IPS DF 6.9 (cell line): ENCODE data around the gene RTN1.

Experiments used
- DNase-seq: peaks from one replicate; pipeline ENCODE4 v3.0.0-alpha.2; 2013; ENCODE audit warnings: low read depth, low spot score
- H3K27ac ChIP-seq: one replicate; pipeline ENCODE4 v1.5.1; 2013; ENCODE audit warnings: low read length, control low read depth
- H3K27me3 ChIP-seq: 2 replicates; pipeline ENCODE4 v1.6.1; 2013; ENCODE audit warnings: mild to moderate bottlenecking, low read length; ENCODE audit not compliant: control insufficient read depth, insufficient read depth
- H3K36me3 ChIP-seq: 2 replicates; pipeline ENCODE4 v1.6.1; 2013; ENCODE audit warnings: low read length; ENCODE audit not compliant: control insufficient read depth, insufficient read depth
- H3K4me1 ChIP-seq: 2 replicates; pipeline ENCODE4 v1.6.1; 2013; ENCODE audit warnings: low read length; ENCODE audit not compliant: control insufficient read depth, insufficient read depth
- H3K4me3 ChIP-seq: 2 replicates; pipeline ENCODE4 v1.5.1; 2013; ENCODE audit warnings: mild to moderate bottlenecking, low read length
- H3K9me3 ChIP-seq: 2 replicates; pipeline ENCODE4 v1.6.1; 2013; ENCODE audit warnings: low read length, inconsistent platforms; ENCODE audit not compliant: control insufficient read depth, insufficient read depth
- WGBS: extraction: QIAGEN DNeasy Blood & Tissue Kit; methylation state at CpG from one replicate; pipeline ENCODE4 v1.1.7; 2013; ENCODE audit warnings: mixed read lengths, missing lambda C conversion rate; ENCODE audit not compliant: insufficient read length, insufficient coverage; 5-methylcytosine and 5-hydroxymethylcytosine counted together

The RTN1 gene, protein sequence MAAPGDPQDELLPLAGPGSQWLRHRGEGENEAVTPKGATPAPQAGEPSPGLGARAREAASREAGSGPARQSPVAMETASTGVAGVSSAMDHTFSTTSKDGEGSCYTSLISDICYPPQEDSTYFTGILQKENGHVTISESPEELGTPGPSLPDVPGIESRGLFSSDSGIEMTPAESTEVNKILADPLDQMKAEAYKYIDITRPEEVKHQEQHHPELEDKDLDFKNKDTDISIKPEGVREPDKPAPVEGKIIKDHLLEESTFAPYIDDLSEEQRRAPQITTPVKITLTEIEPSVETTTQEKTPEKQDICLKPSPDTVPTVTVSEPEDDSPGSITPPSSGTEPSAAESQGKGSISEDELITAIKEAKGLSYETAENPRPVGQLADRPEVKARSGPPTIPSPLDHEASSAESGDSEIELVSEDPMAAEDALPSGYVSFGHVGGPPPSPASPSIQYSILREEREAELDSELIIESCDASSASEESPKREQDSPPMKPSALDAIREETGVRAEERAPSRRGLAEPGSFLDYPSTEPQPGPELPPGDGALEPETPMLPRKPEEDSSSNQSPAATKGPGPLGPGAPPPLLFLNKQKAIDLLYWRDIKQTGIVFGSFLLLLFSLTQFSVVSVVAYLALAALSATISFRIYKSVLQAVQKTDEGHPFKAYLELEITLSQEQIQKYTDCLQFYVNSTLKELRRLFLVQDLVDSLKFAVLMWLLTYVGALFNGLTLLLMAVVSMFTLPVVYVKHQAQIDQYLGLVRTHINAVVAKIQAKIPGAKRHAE

DNA sequence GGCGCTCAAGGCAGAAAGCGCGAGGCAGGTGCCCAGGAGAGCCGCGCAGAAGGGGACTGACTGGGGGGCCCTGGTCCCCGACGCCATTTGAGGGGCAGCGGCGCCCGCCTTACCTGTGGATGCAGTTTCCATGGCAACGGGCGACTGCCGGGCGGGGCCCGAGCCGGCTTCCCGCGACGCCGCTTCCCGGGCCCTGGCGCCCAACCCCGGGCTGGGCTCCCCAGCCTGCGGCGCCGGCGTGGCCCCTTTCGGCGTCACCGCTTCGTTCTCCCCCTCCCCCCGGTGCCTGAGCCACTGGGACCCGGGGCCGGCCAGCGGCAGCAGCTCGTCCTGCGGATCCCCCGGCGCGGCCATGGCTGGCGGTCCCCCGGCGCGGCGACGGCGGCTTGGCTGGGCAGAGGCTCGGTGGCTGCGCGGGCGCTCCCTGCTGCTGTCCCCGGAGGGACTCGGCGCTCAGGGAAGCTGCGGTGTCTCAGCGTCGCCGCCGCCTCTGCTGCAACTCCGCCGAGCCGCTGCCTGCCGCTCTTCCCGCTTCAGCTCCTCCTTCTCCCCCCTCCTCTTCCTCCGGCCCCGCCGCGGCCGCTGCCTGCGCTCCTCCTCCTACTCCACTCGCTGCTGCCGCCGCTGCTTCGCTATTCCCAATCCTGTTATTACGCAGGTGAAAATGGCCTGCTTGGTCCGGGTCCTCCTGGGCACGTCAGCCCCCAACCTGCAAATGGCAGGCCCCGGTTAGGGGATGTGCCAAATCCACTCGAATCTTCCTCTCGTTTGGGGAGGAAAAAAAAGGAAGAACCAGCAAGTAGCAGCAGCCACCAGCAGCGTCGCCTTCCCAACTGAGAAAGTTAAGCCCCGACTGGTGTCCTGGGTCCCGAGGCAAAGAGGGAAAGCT lies at the start of gene RTN1:
Gene RTN1 (minus strand): TSS at position 500 of the 889 bp plus-strand sequence. CDS start 146 bp downstream, at position 354.
- no peak within 1 kb of the TSS for H3K27ac ChIP-seq
- peaks cover 15% of the 10 kb centered on the region; the same call in 1 of the 2 replicates for H3K27me3 ChIP-seq
- WGBS, result no CpG with 5 or more reads among the region's 84 CpGs
- peaks cover 2% of the 10 kb centered on the region; the same call in 1 of the 2 replicates for H3K4me1 ChIP-seq
- DNase-seq, result no peak
- H3K36me3 ChIP-seq, result no peaks in the 10 kb centered on the region
- no peaks in the 10 kb centered on the region for H3K9me3 ChIP-seq
- H3K4me3 ChIP-seq, result peak within 1 kb of the TSS; percentile 47

DNA sequence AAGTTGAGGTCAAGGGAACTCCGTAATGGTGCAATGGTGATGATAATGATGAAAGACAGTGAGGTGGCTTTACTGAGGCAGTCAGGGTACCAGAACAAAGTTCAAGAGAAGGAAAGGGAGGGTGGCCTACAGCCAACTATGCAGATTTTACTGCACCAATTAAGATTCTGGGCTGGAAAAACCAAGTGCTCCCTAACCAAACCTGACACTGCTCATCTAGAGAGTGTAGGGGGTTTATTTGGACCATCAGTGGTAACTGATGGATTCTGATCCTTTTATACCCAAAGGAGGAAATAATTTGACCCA lies 49.8 kb upstream of the RTN1 start:
- Histone ChIP-seq H3K4me3 (peak overlapping the region; percentile 53; the same call in 1 of the 2 replicates), H3K36me3 (no peaks in the 10 kb centered on the region), H3K27ac (no peak overlapping the region), H3K9me3 (no peaks in the 10 kb centered on the region), H3K27me3 (no peaks in the 10 kb centered on the region), H3K4me1 (0 out of 2 replicates have a peak, but pooled peaks cover 1% of the 10 kb centered on the region)
- WGBS, result no CpG with 5 or more reads among the region's 1 CpG
- DNase-seq, result no peak

DNA sequence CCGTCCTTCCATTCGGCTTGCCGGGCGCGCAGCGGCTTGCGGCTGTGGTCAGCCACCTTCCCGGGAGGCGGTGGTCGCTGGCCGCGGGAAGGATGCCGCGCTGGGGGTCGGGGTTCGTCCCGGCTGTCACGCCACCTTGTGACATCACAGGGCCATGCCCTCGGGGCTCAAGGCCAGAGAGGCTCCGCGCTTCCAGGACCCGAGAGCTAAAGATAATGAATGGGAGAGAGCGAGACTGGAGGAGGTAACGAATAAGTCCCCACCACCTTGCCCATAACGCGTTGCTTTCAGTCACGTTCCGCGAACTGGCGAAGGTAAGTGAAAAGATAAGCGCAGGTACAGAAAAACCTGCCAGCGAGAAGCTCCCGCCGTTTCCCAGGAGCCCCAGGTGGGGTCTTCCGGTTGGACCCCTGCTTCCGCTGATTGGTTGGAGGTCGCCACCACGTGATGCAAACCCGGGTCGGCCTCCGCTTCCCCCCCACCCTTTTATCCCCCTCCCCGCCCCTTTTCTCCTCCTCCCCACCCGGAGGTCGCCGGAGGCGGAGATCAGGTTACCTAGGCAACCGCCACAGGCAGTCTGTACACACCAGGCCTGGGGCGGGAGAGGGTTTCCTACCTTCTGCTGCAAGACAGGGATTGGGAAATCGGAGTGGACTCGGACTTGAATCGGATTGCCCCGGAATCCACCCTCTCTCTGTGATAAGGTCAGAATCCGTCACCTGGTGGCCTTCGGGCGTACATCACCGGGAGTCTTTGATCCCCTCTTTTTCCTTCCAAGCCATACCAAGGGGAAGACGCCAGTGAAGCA lies 49.2 kb upstream of the RTN1 start, which contains the start of gene LRRC9:
Gene LRRC9 (plus strand): TSS at position 575 of the 808 bp plus-strand sequence.
- H3K27ac ChIP-seq, result no peak within 1 kb of the TSS
- H3K4me3 ChIP-seq, result peak within 1 kb of the TSS; percentile 76; the same call in 1 of the 2 replicates
- H3K36me3 ChIP-seq, result no peaks in the 10 kb centered on the region
- no peaks in the 10 kb centered on the region for H3K9me3 ChIP-seq
- peak; percentile 71 for DNase-seq
- no peaks in the 10 kb centered on the region for H3K27me3 ChIP-seq
- H3K4me1 ChIP-seq, result 0 out of 2 replicates have a peak, but pooled peaks cover 1% of the 10 kb centered on the region
- no CpG with 5 or more reads among the region's 57 CpGs for WGBS

DNA sequence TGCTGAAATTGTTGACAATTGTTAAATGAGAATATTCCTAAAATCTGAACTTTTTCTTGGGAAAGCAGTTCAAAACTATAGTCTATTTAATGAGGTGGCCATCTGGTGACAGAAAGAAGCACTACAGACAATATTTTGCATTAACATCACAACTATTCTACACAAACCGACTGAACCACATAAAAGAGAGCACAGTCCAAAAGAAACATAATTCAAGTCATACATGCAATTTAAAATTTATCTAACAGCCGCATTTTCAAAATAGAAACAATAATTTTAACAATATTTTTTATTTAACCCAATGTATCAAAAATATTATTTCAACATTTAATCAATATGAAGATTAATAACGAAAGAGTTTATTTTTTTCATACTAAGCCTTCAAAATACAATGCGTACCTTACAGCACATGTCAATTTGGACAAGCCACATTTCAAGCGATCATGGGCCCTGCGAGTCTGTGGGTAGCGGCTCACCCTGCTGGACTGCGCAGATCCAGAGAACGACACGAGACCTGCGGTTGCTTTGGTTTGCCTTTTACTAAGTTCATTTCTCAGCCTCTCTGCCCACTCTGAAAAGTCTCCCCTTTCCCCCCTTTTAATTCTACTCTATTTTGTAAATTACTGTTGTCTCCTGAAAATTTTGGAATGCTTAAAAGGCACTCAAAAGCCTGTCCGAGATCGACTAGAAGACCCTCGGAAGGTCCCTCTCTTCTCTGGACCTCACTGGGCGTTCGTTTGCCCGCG lies 48.4 kb upstream of the RTN1 start:
- no peaks in the 10 kb centered on the region for H3K36me3 ChIP-seq
- no peaks in the 10 kb centered on the region for H3K27me3 ChIP-seq
- peak overlapping the region; percentile 76; the same call in 1 of the 2 replicates for H3K4me3 ChIP-seq
- H3K27ac ChIP-seq, result no peak overlapping the region
- 0 out of 2 replicates have a peak, but pooled peaks cover 1% of the 10 kb centered on the region for H3K4me1 ChIP-seq
- H3K9me3 ChIP-seq, result no peaks in the 10 kb centered on the region
- WGBS, result 92% methylated on average over 1 of the region's 18 CpGs
- no peak for DNase-seq

DNA sequence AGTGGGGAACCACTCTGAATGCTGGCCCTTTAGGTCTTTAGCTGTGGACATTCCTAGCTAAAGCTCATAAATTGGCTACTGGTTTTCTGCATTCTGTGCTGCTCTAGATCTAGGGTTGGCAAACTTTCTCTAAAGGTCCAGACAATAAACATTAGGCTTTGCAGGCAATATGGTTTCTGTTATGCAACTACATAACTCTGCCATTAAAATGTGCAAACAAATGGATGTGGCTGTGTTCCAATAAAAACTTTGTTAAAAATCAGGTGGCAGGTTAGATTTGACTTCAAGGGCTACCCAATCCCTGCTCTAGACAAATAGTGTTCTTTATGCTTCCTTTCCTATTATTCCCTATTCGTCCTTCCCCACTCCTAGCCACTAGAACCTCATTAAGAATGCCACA lies 42.6 kb upstream of the RTN1 start:
- Histone ChIP-seq H3K27me3 (no peaks in the 10 kb centered on the region), H3K27ac (no peak overlapping the region), H3K36me3 (no peaks in the 10 kb centered on the region), H3K9me3 (no peaks in the 10 kb centered on the region), H3K4me3 (no peak overlapping the region), H3K4me1 (no peaks in the 10 kb centered on the region)
- no peak for DNase-seq
- WGBS, result no CpG with 5 or more reads among the region's 1 CpG

DNA sequence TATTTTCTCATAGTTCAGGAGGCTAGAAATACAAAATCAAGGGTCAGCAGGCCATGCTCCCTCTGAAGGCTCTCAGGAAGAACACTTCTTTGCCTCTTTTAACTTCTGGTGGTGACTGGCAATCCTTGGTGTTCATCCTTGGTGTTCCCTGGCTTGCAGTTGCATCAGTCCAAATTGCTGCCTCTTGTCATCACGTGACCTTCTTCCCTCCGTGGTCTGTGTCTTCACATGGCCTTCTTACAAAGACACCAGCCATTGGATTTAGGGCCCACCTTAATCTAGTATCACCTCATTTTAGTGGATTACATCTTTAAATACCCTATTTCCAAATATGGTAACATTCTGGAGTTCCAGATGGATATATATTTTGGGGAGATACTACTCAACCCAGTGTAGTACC lies 41.9 kb upstream of the RTN1 start:
- Histone ChIP-seq H3K27me3 (no peaks in the 10 kb centered on the region), H3K27ac (no peak overlapping the region), H3K4me1 (no peaks in the 10 kb centered on the region), H3K4me3 (no peak overlapping the region), H3K9me3 (no peaks in the 10 kb centered on the region), H3K36me3 (no peaks in the 10 kb centered on the region)
- no peak for DNase-seq
- no CpG with 5 or more reads among the region's 2 CpGs for WGBS

DNA sequence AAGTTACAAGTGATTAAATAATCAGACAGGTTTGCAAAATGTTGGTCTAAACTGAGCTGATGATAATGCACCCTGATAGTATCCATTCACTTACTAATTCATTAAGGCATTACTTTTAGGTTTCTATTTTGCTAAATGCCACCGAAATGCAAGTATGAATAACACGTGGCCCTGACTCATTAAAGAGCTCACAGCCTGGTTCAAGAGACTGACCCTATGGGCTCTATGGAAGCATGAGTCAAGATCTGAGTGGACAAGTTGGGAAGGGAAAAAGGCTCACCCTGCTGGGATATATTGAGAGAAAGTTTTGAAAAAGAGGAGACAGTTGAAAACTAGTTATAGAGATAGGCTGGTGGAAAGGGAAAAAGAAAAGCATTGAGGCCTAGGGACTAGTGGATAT lies 34.6 kb upstream of the RTN1 start:
- no CpG with 5 or more reads among the region's 2 CpGs for WGBS
- no peaks in the 10 kb centered on the region for H3K4me1 ChIP-seq
- H3K27ac ChIP-seq, result no peak overlapping the region
- H3K4me3 ChIP-seq, result no peak overlapping the region
- no peaks in the 10 kb centered on the region for H3K9me3 ChIP-seq
- DNase-seq, result no peak
- no peaks in the 10 kb centered on the region for H3K27me3 ChIP-seq
- H3K36me3 ChIP-seq, result no peaks in the 10 kb centered on the region

DNA sequence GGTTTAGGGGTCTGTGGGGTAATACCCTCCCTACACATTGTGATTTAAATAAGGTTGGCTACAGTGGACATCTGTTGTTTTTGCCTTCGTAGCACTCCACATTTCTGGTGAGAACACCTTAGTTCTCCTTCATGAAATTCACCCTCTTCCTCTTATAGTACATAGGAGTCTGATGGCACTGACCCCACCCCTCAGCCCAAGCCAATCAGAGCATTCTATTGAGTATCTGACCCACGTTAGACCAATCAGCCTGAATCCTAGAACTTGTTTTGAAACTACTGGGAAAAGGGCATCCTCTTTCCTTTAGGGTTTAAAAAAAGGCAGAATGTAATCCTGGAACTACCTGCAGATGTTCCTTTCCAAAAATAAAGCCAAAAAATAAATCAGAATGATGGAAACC lies 33.6 kb upstream of the RTN1 start:
- Histone ChIP-seq H3K4me1 (no peaks in the 10 kb centered on the region), H3K27me3 (no peaks in the 10 kb centered on the region), H3K9me3 (no peaks in the 10 kb centered on the region), H3K27ac (no peak overlapping the region), H3K36me3 (no peaks in the 10 kb centered on the region), H3K4me3 (no peak overlapping the region)
- DNase-seq, result no peak
- WGBS, result no CpG with 5 or more reads among the region's 2 CpGs

DNA sequence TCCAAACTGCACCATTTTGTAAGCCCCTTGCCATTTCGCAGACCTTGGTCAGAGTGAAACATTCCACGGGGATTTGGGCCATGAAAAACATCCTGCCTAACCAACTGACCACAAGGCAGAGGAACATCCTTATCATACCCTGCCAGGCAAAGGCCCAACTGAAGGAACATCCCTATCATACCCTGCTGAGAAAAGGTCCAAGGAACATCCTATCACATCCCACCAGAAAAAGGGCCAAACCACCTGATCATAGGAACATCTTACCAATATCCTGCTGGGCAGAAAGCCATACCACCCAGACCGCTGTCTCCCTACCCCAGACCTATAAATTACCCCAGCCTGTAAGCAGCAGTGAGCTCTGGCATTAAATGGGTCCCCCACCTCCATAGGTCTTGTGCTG lies 30.0 kb upstream of the RTN1 start:
- no peak overlapping the region for H3K27ac ChIP-seq
- H3K36me3 ChIP-seq, result no peaks in the 10 kb centered on the region
- no peak for DNase-seq
- H3K9me3 ChIP-seq, result no peaks in the 10 kb centered on the region
- no peaks in the 10 kb centered on the region for H3K4me1 ChIP-seq
- H3K27me3 ChIP-seq, result no peaks in the 10 kb centered on the region
- H3K4me3 ChIP-seq, result no peak overlapping the region
- no CpG with 5 or more reads among the region's 3 CpGs for WGBS
